SK-N-SH (cell line): Measurements from ENCODE around the gene CYP46A1. TPM values are rescaled to one million over a fixed set of nuclear protein-coding genes. Genes with fewer than 3 reads are reported as not detected.

ENCODE experiments used
- CTCF ChIA-PET: fragments of 300-600, 350-600 bp; formaldehyde crosslinking; extraction: SDS; loops from one replicate; lab custom pipeline; 2021; lab: Yijun Ruan, JAX
- POLR2A ChIA-PET: fragments of 350-600 bp; sonication (Branson Sonifier 250); formaldehyde crosslinking; extraction: SDS; loops from one replicate; lab custom pipeline; 2020; ENCODE audit warnings: antibody characterized with exemption, inconsistent platforms; lab: Yijun Ruan, JAX
- DNase-seq: peaks from one replicate; pipeline ENCODE4 v3.0.0; 2012
- H2AFZ ChIP-seq: fragments of 200-600 bp; sonication (generic); 2 replicates; pipeline ENCODE4 v1.8.1; 2016; ENCODE audit warnings: antibody characterized with exemption, mild to moderate bottlenecking, low read depth
- H3F3A ChIP-seq: fragments of 200-600 bp; sonication (generic); replicated peaks from 2 replicates; pipeline ENCODE3; 2016; ENCODE audit warnings: antibody characterized with exemption, mild to moderate bottlenecking; ENCODE audit not compliant: insufficient read depth
- H3K27ac ChIP-seq, 2 experiments: fragments of 200-500 bp in 1 of 2; fragments of 200-600 bp in 1 of 2; sonication (Bioruptor generic) in 1 of 2; sonication (generic), shearing (Covaris generic) in 1 of 2; 2 replicates each; pipeline versions ENCODE4 v1.5.1 to v1.6.1; 2014 to 2016; ENCODE audit warnings: low read depth in 2 of 2, inconsistent platforms in 1 of 2, low read length in 1 of 2, mild to moderate bottlenecking in 1 of 2, mixed read lengths in 1 of 2
- H3K27me3 ChIP-seq: fragments of 200-600 bp; sonication (generic), shearing (Covaris generic); 2 replicates; pipeline ENCODE4 v1.6.1; 2016; ENCODE audit warnings: mixed run types; ENCODE audit not compliant: insufficient read depth
- H3K36me3 ChIP-seq, 2 experiments: fragments of 200-500 bp in 1 of 2; fragments of 200-600 bp in 1 of 2; sonication (Bioruptor generic) in 1 of 2; sonication (generic) in 1 of 2; replicated peaks in 1 of 2; 2 replicates each; pipeline versions ENCODE3 to v1.5.1; 2014 to 2016; ENCODE audit warnings: low read length in 1 of 2, mild to moderate bottlenecking in 1 of 2; ENCODE audit not compliant: insufficient read depth in 2 of 2, control insufficient read depth in 1 of 2
- H3K4me1 ChIP-seq, 2 experiments: fragments of 200-500 bp in 1 of 2; fragments of 200-600 bp in 1 of 2; sonication (Bioruptor generic) in 1 of 2; sonication (generic), shearing (Covaris generic) in 1 of 2; 2 replicates each; pipeline versions ENCODE4 v1.5.1 to v1.6.1; 2014 to 2016; ENCODE audit warnings: low read depth in 1 of 2, low read length in 1 of 2, mixed run types in 1 of 2; ENCODE audit not compliant: insufficient read depth in 2 of 2, control insufficient read depth in 1 of 2
- H3K4me2 ChIP-seq: fragments of 200-600 bp; sonication (generic), shearing (Covaris generic); 2 replicates; pipeline ENCODE4 v1.6.1; 2017; ENCODE audit warnings: mixed run types
- H3K4me3 ChIP-seq, 2 experiments: fragments of 200-500 bp in 1 of 2; fragments of 200-600 bp in 1 of 2; sonication (Bioruptor generic) in 1 of 2; sonication (generic), shearing (Covaris generic) in 1 of 2; 2 replicates each; pipeline versions ENCODE4 v1.5.1 to v1.8.1; 2014 to 2016; ENCODE audit warnings: low read depth in 2 of 2, inconsistent platforms in 1 of 2, low read length in 1 of 2, mild to moderate bottlenecking in 1 of 2, mixed read lengths in 1 of 2, moderate library complexity in 1 of 2
- H3K79me2 ChIP-seq: fragments of 200-600 bp; sonication (generic); 2 replicates; pipeline ENCODE4 v1.8.1; 2017; ENCODE audit warnings: mild to moderate bottlenecking; ENCODE audit not compliant: insufficient read depth
- H3K9ac ChIP-seq: fragments of 200-600 bp; sonication (generic); 2 replicates; pipeline ENCODE4 v1.6.1; 2017; ENCODE audit warnings: mixed run types
- H3K9me2 ChIP-seq: fragments of 200-600 bp; sonication (generic); 2 replicates; pipeline ENCODE4 v1.6.1; 2017; ENCODE audit warnings: mixed run types
- H3K9me3 ChIP-seq: fragments of 200-600 bp; sonication (generic); 2 replicates; pipeline ENCODE4 v1.6.1; 2017; ENCODE audit warnings: mixed run types, mild to moderate bottlenecking, moderate library complexity
- H4K20me1 ChIP-seq: fragments of 200-600 bp; sonication (generic); 2 replicates; pipeline ENCODE4 v1.6.1; 2017; ENCODE audit warnings: mild to moderate bottlenecking, mixed run types; ENCODE audit not compliant: insufficient read depth
- CHD2 ChIP-seq: fragments of 150-350 bp; IDR thresholded peaks from 2 replicates; pipeline ENCODE4 v1.6.1; 2018; ENCODE audit warnings: low read length; ENCODE audit not compliant: partially characterized antibody
- CTCF ChIP-seq: fragments of 200-600 bp; sonication (generic); IDR thresholded peaks from 2 replicates; pipeline ENCODE4 v1.6.1; 2017; ENCODE audit warnings: antibody characterized with exemption, mild to moderate bottlenecking, moderate library complexity
- ELF1 ChIP-seq: IDR thresholded peaks from 2 replicates; pipeline ENCODE4 v1.4.0; 2012
- FOXJ3 ChIP-seq: sonication (generic); formaldehyde crosslinking; IDR thresholded peaks from 2 replicates; pipeline ENCODE4 v1.5.1; 2020; ENCODE audit warnings: mild to moderate bottlenecking, missing genetic modification reagents
- GABPA ChIP-seq: IDR thresholded peaks from 2 replicates; pipeline ENCODE4 v1.4.0; 2012; ENCODE audit warnings: low read depth, mild to moderate bottlenecking
- GATA2 ChIP-seq: sonication (generic); formaldehyde crosslinking; IDR thresholded peaks from 2 replicates; pipeline ENCODE4 v1.5.0; 2020; ENCODE audit warnings: mild to moderate bottlenecking, missing genetic modification reagents
- JUND ChIP-seq: IDR thresholded peaks from 2 replicates; pipeline ENCODE4 v1.4.0; 2012
- MXI1 ChIP-seq: IDR thresholded peaks from 2 replicates; pipeline ENCODE4 v1.6.1; 2012; ENCODE audit warnings: mild to moderate bottlenecking, low read depth, low read length, improper control_type of control experiment
- NRF1 ChIP-seq: IDR thresholded peaks from 2 replicates; pipeline ENCODE4 v1.6.1; 2012; ENCODE audit warnings: low read depth, mild to moderate bottlenecking, low read length
- RAD21 ChIP-seq: IDR thresholded peaks from 2 replicates; pipeline ENCODE4 v1.6.1; 2012; ENCODE audit warnings: mild to moderate bottlenecking, low read length
- SIN3A ChIP-seq: IDR thresholded peaks from 2 replicates; pipeline ENCODE4 v1.6.1; 2012; ENCODE audit warnings: low read depth, mild to moderate bottlenecking, low read length, moderate library complexity, borderline replicate concordance
- SMC3 ChIP-seq: IDR thresholded peaks from 2 replicates; pipeline ENCODE4 v1.6.1; 2012; ENCODE audit warnings: low read depth, low read length, improper control_type of control experiment
- TAF1 ChIP-seq: IDR thresholded peaks from 2 replicates; pipeline ENCODE4 v1.6.1; 2012; ENCODE audit warnings: low read depth, mild to moderate bottlenecking, low read length, moderate library complexity, borderline replicate concordance
- TCF12 ChIP-seq: IDR thresholded peaks from 2 replicates; pipeline ENCODE4 v1.4.0; 2012
- YY1 ChIP-seq: IDR thresholded peaks from 2 replicates; pipeline ENCODE4 v1.4.0; 2012; ENCODE audit warnings: low read depth, mild to moderate bottlenecking
- WGBS: methylation state at CpG from one replicate; pipeline ENCODE4 v1.1.6; 2017; ENCODE audit warnings: low lambda C conversion rate; 5-methylcytosine and 5-hydroxymethylcytosine counted together
- polyA plus RNA-seq, 3 experiments: library from polyadenylated mRNA; depleted of rRNA; stranded (reverse); fragments of >200 nt; gene quantifications; 2 replicates each; pipeline ENCODE4 v1.2.3, GENCODE V29; 2012
- TF ChIP-seq, protein P1 (sequence below): IDR thresholded peaks from 2 replicates; pipeline ENCODE4 v1.4.0; 2012; ENCODE audit warnings: low read depth, borderline replicate concordance
- TF ChIP-seq, protein P2 (sequence below): fragments of 150-350 bp; IDR thresholded peaks from 2 replicates; pipeline ENCODE4 v1.6.1; 2016; ENCODE audit warnings: mild to moderate bottlenecking, low read depth, low read length

The CYP46A1 gene
- polyA plus RNA-seq, 1 of the 3 experiments (the other 2 are of a cell fraction) = 0.30 TPM

DNA sequence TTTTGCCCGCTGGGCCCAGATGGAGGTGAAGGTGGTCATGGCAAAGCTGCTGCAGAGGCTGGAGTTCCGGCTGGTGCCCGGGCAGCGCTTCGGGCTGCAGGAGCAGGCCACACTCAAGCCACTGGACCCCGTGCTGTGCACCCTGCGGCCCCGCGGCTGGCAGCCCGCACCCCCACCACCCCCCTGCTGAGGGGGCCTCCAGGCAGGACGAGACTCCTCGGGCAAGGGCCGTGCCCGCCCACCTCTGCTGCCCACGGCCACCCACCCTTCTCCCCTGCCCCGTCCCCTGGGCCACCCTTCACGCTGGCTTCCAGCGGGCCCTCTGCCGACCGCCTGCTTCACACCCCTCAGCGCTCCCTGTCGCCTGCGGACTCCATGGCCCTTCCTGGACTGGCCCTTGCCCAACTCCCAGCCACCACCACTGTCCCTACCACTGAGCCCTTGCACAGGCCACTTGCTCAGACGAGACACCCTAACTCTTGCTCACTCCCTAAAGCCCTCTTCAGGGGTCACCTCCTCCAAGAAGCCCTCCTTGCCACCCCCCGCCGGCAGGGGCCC lies 42.5 kb downstream of the CYP46A1 start:
- 82% methylated on average over 20 of the region's 26 CpGs for WGBS
- CTCF ChIA-PET = interaction anchor here (0.7 to 11.2 kb wide), 6 partner anchors 9 to 170 kb away, joined by 3 to 136 read pairs (median 4); no protein-coding TSS in a partner anchor
- DNase-seq = no peak

GRCh38 chr14:99727096-99727870 lies 43.2 kb downstream of the CYP46A1 start:
- H3K9ac ChIP-seq = no peak overlapping the region
- no peaks in the 10 kb centered on the region for H3K9me3 ChIP-seq
- ChIA-PET CTCF (interaction anchor here (0.6 to 11.2 kb wide), 8 partner anchors 9 to 220 kb away, joined by 3 to 136 read pairs (median 4); no protein-coding TSS in a partner anchor), POLR2A (no interaction called here)
- no peaks in the 10 kb centered on the region for H3K9me2 ChIP-seq
- no peaks in the 10 kb centered on the region for H3K36me3 ChIP-seq
- no peaks in the 10 kb centered on the region for H3K79me2 ChIP-seq
- H3K27me3 ChIP-seq = no peaks in the 10 kb centered on the region
- TF ChIP-seq, protein P1, sequence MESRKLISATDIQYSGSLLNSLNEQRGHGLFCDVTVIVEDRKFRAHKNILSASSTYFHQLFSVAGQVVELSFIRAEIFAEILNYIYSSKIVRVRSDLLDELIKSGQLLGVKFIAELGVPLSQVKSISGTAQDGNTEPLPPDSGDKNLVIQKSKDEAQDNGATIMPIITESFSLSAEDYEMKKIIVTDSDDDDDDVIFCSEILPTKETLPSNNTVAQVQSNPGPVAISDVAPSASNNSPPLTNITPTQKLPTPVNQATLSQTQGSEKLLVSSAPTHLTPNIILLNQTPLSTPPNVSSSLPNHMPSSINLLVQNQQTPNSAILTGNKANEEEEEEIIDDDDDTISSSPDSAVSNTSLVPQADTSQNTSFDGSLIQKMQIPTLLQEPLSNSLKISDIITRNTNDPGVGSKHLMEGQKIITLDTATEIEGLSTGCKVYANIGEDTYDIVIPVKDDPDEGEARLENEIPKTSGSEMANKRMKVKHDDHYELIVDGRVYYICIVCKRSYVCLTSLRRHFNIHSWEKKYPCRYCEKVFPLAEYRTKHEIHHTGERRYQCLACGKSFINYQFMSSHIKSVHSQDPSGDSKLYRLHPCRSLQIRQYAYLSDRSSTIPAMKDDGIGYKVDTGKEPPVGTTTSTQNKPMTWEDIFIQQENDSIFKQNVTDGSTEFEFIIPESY = no peak
- TF ChIP-seq JUND = no peak
- TF ChIP-seq NRF1 = no peak
- TF ChIP-seq CHD2 = no peak
- TF ChIP-seq SIN3A = no peak
- no peak for TF ChIP-seq TAF1
- no peak for TF ChIP-seq CTCF
- no peak for TF ChIP-seq GATA2 (CRISPR knock-in tag)
- no peak for TF ChIP-seq GABPA
- no peak for TF ChIP-seq RAD21
- TF ChIP-seq SMC3 = no peak
- no peak for TF ChIP-seq MXI1
- TF ChIP-seq YY1 = no peak
- TF ChIP-seq TCF12 = no peak
- TF ChIP-seq, protein P2, sequence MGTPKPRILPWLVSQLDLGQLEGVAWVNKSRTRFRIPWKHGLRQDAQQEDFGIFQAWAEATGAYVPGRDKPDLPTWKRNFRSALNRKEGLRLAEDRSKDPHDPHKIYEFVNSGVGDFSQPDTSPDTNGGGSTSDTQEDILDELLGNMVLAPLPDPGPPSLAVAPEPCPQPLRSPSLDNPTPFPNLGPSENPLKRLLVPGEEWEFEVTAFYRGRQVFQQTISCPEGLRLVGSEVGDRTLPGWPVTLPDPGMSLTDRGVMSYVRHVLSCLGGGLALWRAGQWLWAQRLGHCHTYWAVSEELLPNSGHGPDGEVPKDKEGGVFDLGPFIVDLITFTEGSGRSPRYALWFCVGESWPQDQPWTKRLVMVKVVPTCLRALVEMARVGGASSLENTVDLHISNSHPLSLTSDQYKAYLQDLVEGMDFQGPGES = no peak
- H3K4me2 ChIP-seq = no peak overlapping the region
- no peak overlapping the region for H2AFZ ChIP-seq
- 85% methylated on average over 10 of the region's 25 CpGs for WGBS
- H3K27ac ChIP-seq = no peak overlapping the region
- no peaks in the 10 kb centered on the region for H4K20me1 ChIP-seq
- no peak for DNase-seq
- H3K4me1 ChIP-seq = peaks cover 0 to 2% of the 10 kb centered on the region in 2 experiments; a peak in 1 of 4 replicates
- H3F3A ChIP-seq = no peaks in the 10 kb centered on the region
- no peak overlapping the region for H3K4me3 ChIP-seq

More for the DNA sequence above, 42.5 kb downstream of the CYP46A1 start:
- no peaks in the 10 kb centered on the region for H3K27me3 ChIP-seq
- H2AFZ ChIP-seq = no peak overlapping the region
- no peak overlapping the region for H3K9ac ChIP-seq
- H3K4me1 ChIP-seq = peaks cover 0 to 2% of the 10 kb centered on the region in 2 experiments; a peak in 1 of 4 replicates
- H3F3A ChIP-seq = no peaks in the 10 kb centered on the region
- H3K36me3 ChIP-seq = no peaks in the 10 kb centered on the region
- no peaks in the 10 kb centered on the region for H3K79me2 ChIP-seq
- H3K9me2 ChIP-seq = no peaks in the 10 kb centered on the region
- H3K9me3 ChIP-seq = no peaks in the 10 kb centered on the region
- POLR2A ChIA-PET = no interaction called here
- H3K4me3 ChIP-seq = no peak overlapping the region
- no peak overlapping the region for H3K4me2 ChIP-seq
- H3K27ac ChIP-seq = no peak overlapping the region
- H4K20me1 ChIP-seq = no peaks in the 10 kb centered on the region
- no peak for TF ChIP-seq ELF1
- TF ChIP-seq NRF1 = no peak
- no peak for TF ChIP-seq FOXJ3 (CRISPR knock-in tag)
- TF ChIP-seq, all 33 proteins: peak for 0
